ENCODE data around the gene ARL16. TPM values are rescaled to one million over a fixed set of nuclear protein-coding genes. Genes with fewer than 3 reads are reported as not detected.

ARL16 gene
- total and polyA plus RNA-seq, 2 of the 8 experiments (the other 6 are each of a cell fraction or from before 2014, with no cell fraction given): 37.0 to 60.8 TPM

DNA sequence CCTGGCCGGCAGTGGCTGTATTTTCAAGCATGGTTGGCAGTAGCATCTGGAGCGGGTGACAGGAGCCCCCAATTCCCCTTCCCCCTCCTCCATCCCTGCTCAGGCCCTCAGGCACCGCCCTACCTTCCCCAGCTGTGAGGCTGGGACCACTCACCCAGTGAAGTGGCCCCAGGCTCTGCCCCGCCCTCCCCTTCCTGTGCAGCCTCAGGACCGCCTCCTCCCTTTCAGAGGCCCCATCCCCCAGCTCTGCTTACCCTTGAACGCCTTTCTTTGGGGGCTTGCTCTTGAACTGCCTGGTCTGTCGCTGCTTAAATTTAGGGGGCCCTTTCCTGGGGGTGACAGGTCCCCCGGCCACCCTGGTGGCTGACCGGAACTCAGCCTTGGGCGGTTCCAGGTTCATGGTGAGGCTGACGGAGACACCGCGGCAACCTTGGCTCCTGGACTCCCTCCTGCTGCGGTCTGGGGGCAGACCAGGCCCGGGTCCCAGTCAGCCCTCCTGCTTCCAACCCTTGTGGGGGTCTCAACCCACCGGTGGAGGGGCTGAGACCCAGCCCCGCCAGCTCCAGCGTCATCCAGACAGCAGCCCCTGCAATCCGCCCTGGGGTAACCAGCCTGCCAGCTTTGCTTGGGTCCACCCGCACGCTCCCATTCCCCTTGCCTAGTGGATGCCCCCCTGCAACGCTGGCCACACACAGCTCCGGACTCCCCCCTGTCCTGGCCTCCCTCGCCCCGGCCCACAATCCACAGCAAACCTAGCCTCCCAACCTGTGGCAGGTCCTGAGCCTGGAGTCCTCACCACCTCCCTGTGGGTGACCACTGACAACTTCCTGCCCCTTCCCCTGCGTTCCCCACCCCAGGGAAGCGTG lies 30.5 kb downstream of the ARL16 start:
- Histone ChIP-seq H4K91ac (replicated peaks; ENCODE audit: insufficient read length, low read length) (peak overlapping the region; percentile 84), H3K79me2 (ENCODE audit: control insufficient read depth in 1 of 2, insufficient read depth in 2 of 2, low read length in 2 of 2) (no peaks in the 10 kb centered on the region), H3K9ac (replicated peaks in 1 of 4; ENCODE audit: extremely low read depth in 1 of 4, low read depth in 3 of 4, low read length in 3 of 4) (no peak overlapping the region; a peak in 1 of 7 replicates), H3K23ac (ENCODE audit: insufficient read length) (no peak overlapping the region), H2AK5ac (ENCODE audit: low read depth, low read length) (no peak overlapping the region), H3K4me1 (replicated peaks in 1 of 4; ENCODE audit: control insufficient read depth in 3 of 4, insufficient read depth in 4 of 4, low read length in 3 of 4) (peaks cover 0 to 13% (median 7%) of the 10 kb centered on the region in 4 experiments; a peak in 6 of 7 replicates), H3K4me3 (ENCODE audit: extremely low read depth in 1 of 4, insufficient read depth in 2 of 4, low read depth in 3 of 4, low read length in 4 of 4) (peak overlapping the region in 1 of 4 experiments; percentile 42; a peak in 2 of 8 replicates), H3K79me1 (ENCODE audit: low read depth, low read length) (peaks cover 3% of the 10 kb centered on the region; the same call in 1 of the 2 replicates), H2BK120ac (replicated peaks; ENCODE audit: low read depth, low read length) (peak overlapping the region; percentile 83), H3K27me3 (replicated peaks in 1 of 4; ENCODE audit: control insufficient read depth in 3 of 4, extremely low read depth in 1 of 4, insufficient read depth in 3 of 4, low read length in 3 of 4) (peaks cover 0 to 4% (median 2%) of the 10 kb centered on the region in 4 experiments; a peak in 2 of 7 replicates), H2BK20ac (ENCODE audit: low read length) (no peak overlapping the region), H3K56ac (replicated peaks; ENCODE audit: insufficient read length, low read depth, low read length) (peak overlapping the region; percentile 59), H4K5ac (ENCODE audit: insufficient read length, low read depth, low read length) (peak overlapping the region; percentile 91), H3K18ac (ENCODE audit: extremely low read depth, low read length) (peak overlapping the region; percentile 93), H2BK12ac (ENCODE audit: low read depth, low read length) (peak overlapping the region; percentile 68; the same call in 1 of the 2 replicates), H4K20me1 (replicated peaks in 1 of 2; ENCODE audit: control insufficient read depth in 1 of 2, insufficient read depth in 2 of 2, low read length in 2 of 2) (peaks cover 0 to 2% of the 10 kb centered on the region in 2 experiments), H2BK15ac (ENCODE audit: low read length) (peak overlapping the region; percentile 72; the same call in 1 of the 2 replicates), H3K14ac (ENCODE audit: insufficient read length) (no peak overlapping the region), H2AFZ (ENCODE audit: low read length) (no peak overlapping the region), H3K36me3 (ENCODE audit: control insufficient read depth in 2 of 4, insufficient read depth in 4 of 4, low read length in 3 of 4) (no peaks in the 10 kb centered on the region), H2BK5ac (ENCODE audit: low read depth, low read length) (peak overlapping the region; percentile 78; the same call in 1 of the 2 replicates), H3K27ac (ENCODE audit: low read depth, low read length) (no peak overlapping the region; the same call in 1 of the 2 replicates), H3K4me2 (ENCODE audit: insufficient read depth in 1 of 2, low read depth in 2 of 2, low read length in 2 of 2) (peak overlapping the region; percentile 47 to 58; a peak in 3 of 4 replicates), H3K9me3 (ENCODE audit: insufficient read depth in 2 of 2, low read depth in 1 of 2, low read length in 1 of 2) (no peaks in the 10 kb centered on the region), H3K23me2 (ENCODE audit: low read depth, low read length) (peaks cover 4% of the 10 kb centered on the region; the same call in 1 of the 2 replicates), H4K8ac (ENCODE audit: extremely low read depth, insufficient read depth, low read length) (peak overlapping the region; percentile 86), H3K4ac (replicated peaks; ENCODE audit: insufficient read length, low read depth, low read length) (peak overlapping the region; percentile 78)
- POLR2A ChIA-PET (ENCODE audit: partially characterized antibody): interaction anchor here (0.8 to 3.7 kb wide), 10 partner anchors 10 to 60 kb away, joined by 3 to 17 read pairs (median 4); partner anchors contain the start of genes ARL16, CCDC137, HGS and NPLOC4
- CTCF ChIA-PET (ENCODE audit: partially characterized antibody): interaction anchor here (0.8 to 1.3 kb wide), 2 partner anchors 31 to 45 kb away, joined by 3 read pairs; partner anchors contain the start of genes ARL16 and HGS
- DNase-seq (ENCODE audit: low read depth in 1 of 2, low spot score in 2 of 2) (peak in 1 of 2 experiments; percentile 77), FAIRE-seq (no peak)
- 55% methylated on average over 21 of the region's 27 CpGs; no CpG with 5 or more reads in 1 of the 2 experiments for WGBS, 2 experiments (ENCODE audit: extremely low coverage in 1 of 2, insufficient coverage in 1 of 2, insufficient read length in 1 of 2, insufficient replicate concordance in 2 of 2, low coverage in 1 of 2, low lambda C conversion rate in 2 of 2, missing lambda C conversion rate in 1 of 2)
- no peak for TF ChIP-seq RNF2 (IDR thresholded peaks at IDR 0.05; ENCODE audit: borderline replicate concordance, low read depth, low read length, missing control alignments, poor library complexity, severe bottlenecking)
- no peak for TF ChIP-seq TCF12 (IDR thresholded peaks at IDR 0.05; ENCODE audit: low read depth, low read length)
- no peak for TF ChIP-seq KDM4A (IDR thresholded peaks at IDR 0.05; ENCODE audit: low read depth, low read length, severe bottlenecking)
- no peak for TF ChIP-seq POLR2A (IDR thresholded peaks at IDR 0.05; ENCODE audit: control extremely low read depth in 1 of 2, low read depth in 2 of 2, low read length in 2 of 2)
- TF ChIP-seq POLR2AphosphoS5 (IDR thresholded peaks at IDR 0.05; ENCODE audit: low read depth, low read length): no peak
- TF ChIP-seq NANOG (IDR thresholded peaks at IDR 0.05; ENCODE audit: insufficient read depth, low read depth, low read length, poor library complexity, severe bottlenecking): no peak
